Activated naive CD4-positive, alpha-beta T cell treated with Interleukin-2 at 50 U/mL for 16 hours (primary cell): ENCODE measurements around the gene TMCC3.
A peak's percentile ranks its signal among the peaks of the same experiment; 100 is the strongest.
"Not testable (repeated sequence)": the region's sequence is repeated elsewhere in the genome, so short reads cannot be mapped to it uniquely, and the experiment has no call there.

Source experiments
- DNase-seq: peaks from one replicate; pipeline ENCODE4 v3.0.0-alpha.2; 2020

TMCC3 gene

GRCh38 chr12:94631058-94631457 is 19.3 kb downstream of the TMCC3 start:
- no peak for DNase-seq

- no peak for DNase-seq
These were observed 21.4 kb downstream of the TMCC3 start for GRCh38 chr12:94628819-94629472.

- no peak for DNase-seq
These were observed 22.0 kb downstream of the TMCC3 start for GRCh38 chr12:94628369-94628768.

- DNase-seq: no peak
These were observed 24.8 kb downstream of the TMCC3 start for GRCh38 chr12:94625531-94625930.

GRCh38 chr12:94623161-94623920 is 27.0 kb downstream of the TMCC3 start:
- DNase-seq: no peak

- DNase-seq: no peak
These were observed 27.9 kb downstream of the TMCC3 start for GRCh38 chr12:94622475-94622874.

- peak; percentile 57 for DNase-seq
These were observed 28.5 kb downstream of the TMCC3 start for GRCh38 chr12:94621662-94622359.

GRCh38 chr12:94620621-94621020 is 29.7 kb downstream of the TMCC3 start:
- DNase-seq: no peak

- peak; percentile 33 for DNase-seq
These were observed 31.2 kb downstream of the TMCC3 start for GRCh38 chr12:94618995-94619695.

GRCh38 chr12:94617101-94617500 is 33.3 kb downstream of the TMCC3 start:
- DNase-seq: no peak

GRCh38 chr12:94616203-94616729 is 34.1 kb downstream of the TMCC3 start:
- DNase-seq: no peak

GRCh38 chr12:94615260-94616181 is 34.8 kb downstream of the TMCC3 start:
- no peak for DNase-seq

- DNase-seq: no peak
These were observed 36.1 kb downstream of the TMCC3 start for GRCh38 chr12:94614288-94614721.

GRCh38 chr12:94609917-94610443 is 40.4 kb downstream of the TMCC3 start:
- no peak for DNase-seq

- not testable (repeated sequence) for DNase-seq
These were observed 43.5 kb downstream of the TMCC3 start for GRCh38 chr12:94606810-94607209.

GRCh38 chr12:94604366-94604698 is 46.0 kb downstream of the TMCC3 start:
- DNase-seq: no peak

GRCh38 chr12:94603434-94604365 is 46.7 kb downstream of the TMCC3 start:
- DNase-seq: peak; percentile 60

GRCh38 chr12:94602024-94602423 is 48.3 kb downstream of the TMCC3 start:
- DNase-seq: no peak

GRCh38 chr12:94601307-94601706 is 49.0 kb downstream of the TMCC3 start:
- DNase-seq: not testable (repeated sequence)

GRCh38 chr12:94599189-94599588 is 51.2 kb downstream of the TMCC3 start:
- no peak for DNase-seq
